ENCODE data around the gene RNF39. TPM values are rescaled to one million over a fixed set of nuclear protein-coding genes. Genes with fewer than 3 reads are reported as not detected.

RNF39 gene
- total and polyA plus RNA-seq, 10 of the 15 experiments (the other 5 are each of a cell fraction or from before 2014, with no cell fraction given) = 0.04 to 0.11 TPM; not detected in 8

DNA sequence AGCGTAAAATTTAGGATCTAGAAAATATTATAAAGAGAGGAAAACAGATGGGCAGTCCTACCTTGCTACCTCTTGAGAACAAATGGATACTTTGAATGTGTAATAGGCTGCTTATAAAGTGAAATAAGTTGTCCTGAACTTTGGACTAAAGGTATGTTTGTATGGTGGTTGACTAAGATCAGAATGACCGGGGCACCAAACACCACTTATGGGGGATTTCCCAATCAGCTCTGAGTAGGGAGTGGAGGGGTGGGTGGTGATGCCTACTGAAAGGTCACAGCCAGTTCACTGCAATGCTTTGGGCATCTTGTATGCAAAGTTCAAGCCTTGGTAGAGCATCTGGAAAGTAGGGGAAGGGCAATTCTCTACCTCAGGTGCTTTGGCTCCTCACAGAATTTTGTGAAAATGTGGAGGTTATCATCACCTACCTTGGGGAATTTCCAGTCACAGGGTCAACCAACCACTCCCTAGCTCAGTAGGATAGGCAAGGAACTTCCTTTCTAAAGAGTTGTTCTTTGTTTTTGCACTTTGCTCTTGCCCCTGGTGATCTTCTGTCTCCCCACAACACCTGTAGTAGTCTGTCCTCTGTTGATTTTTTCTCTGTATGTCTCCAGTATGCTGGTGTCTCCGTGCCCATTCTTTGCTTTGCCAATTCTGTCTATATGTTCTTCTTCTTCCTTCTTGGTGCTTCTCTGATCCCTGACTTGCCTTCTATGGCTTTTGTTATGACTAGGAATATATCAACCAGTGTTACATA is 37.6 kb upstream of the RNF39 start, which contains the start of gene TRIM31:
Gene TRIM31 (minus strand): TSS at position 88 of the 757 bp plus-strand sequence. CDS start 285 bp downstream, outside the sequence.
- Histone ChIP-seq H3K9ac (ENCODE audit: control insufficient read depth, insufficient read depth, low read length) (no peak within 1 kb of the TSS), H3K36me3 (ENCODE audit: control insufficient read depth in 2 of 2, insufficient read depth in 2 of 2, low read length in 1 of 2) (no peaks in the 10 kb centered on the region), H3K4me2 (ENCODE audit: control insufficient read depth, insufficient read depth) (peak within 1 kb of the TSS; percentile 79), H3K4me3 (no peak within 1 kb of the TSS), H3K9me3 (replicated peaks; ENCODE audit: control insufficient read depth, insufficient read depth, low read length) (no peaks in the 10 kb centered on the region), H3K27ac (ENCODE audit: control insufficient read depth, insufficient read depth) (0 out of 2 replicates have a peak within 1 kb of the TSS, but pooled peaks have one; percentile 11), H4K20me1 (ENCODE audit: control insufficient read depth, insufficient read depth) (no peaks in the 10 kb centered on the region), H3K4me1 (ENCODE audit: control insufficient read depth, insufficient read depth, low read length) (peaks cover 22% of the 10 kb centered on the region), H3K79me2 (ENCODE audit: control insufficient read depth, insufficient read depth, low read length) (no peaks in the 10 kb centered on the region), H2AFZ (ENCODE audit: control insufficient read depth, low read depth, low read length) (no peak within 1 kb of the TSS), H3K27me3 (replicated peaks in 1 of 2; ENCODE audit: control insufficient read depth in 2 of 2, insufficient read depth in 2 of 2, low read length in 1 of 2) (no peaks in the 10 kb centered on the region; a peak in 1 of 4 replicates)
- peak; percentile 55 for DNase-seq (ENCODE audit: low read depth, low spot score)
- RAD21 ChIA-PET (ENCODE audit: unreplicated experiment) = interaction anchor here (1.2 to 3.7 kb wide), 5 partner anchors 9 to 18 kb away, joined by 3 to 43 read pairs (median 9); no protein-coding TSS in a partner anchor
- in situ Hi-C loops (cut with MboI) (no loop called here), intact Hi-C loops (cut with micrococcal nuclease; ENCODE audit: unreplicated experiment) (no loop called here)
- SMC1A ChIA-PET (ENCODE audit: uncharacterized antibody, unreplicated experiment) = interaction anchor here (6.5 to 16.6 kb wide), 2 partner anchors 9 to 17 kb away, joined by 57 to 647 read pairs; partner anchors contain the start of gene TRIM40
- CTCF ChIA-PET = interaction anchor here (1.0 to 7.0 kb wide), 4 partner anchors 10 to 146 kb away, joined by 3 to 96 read pairs (median 69); no protein-coding TSS in a partner anchor
- FAIRE-seq = peak; percentile 62
- no TSS peak for BruUV-seq (replicated peaks)
- 17% methylated on average over 3 of the region's 3 CpGs for WGBS (ENCODE audit: insufficient coverage, insufficient replicate concordance, low lambda C conversion rate, missing lambda C conversion rate)
- peak; percentile 90 for ATAC-seq
- POLR2A ChIA-PET = interaction anchor here (0.6 to 6.3 kb wide), 4 partner anchors 9 to 18 kb away, joined by 3 to 43 read pairs (median 4); no protein-coding TSS in a partner anchor
- TF ChIP-seq, protein P1, sequence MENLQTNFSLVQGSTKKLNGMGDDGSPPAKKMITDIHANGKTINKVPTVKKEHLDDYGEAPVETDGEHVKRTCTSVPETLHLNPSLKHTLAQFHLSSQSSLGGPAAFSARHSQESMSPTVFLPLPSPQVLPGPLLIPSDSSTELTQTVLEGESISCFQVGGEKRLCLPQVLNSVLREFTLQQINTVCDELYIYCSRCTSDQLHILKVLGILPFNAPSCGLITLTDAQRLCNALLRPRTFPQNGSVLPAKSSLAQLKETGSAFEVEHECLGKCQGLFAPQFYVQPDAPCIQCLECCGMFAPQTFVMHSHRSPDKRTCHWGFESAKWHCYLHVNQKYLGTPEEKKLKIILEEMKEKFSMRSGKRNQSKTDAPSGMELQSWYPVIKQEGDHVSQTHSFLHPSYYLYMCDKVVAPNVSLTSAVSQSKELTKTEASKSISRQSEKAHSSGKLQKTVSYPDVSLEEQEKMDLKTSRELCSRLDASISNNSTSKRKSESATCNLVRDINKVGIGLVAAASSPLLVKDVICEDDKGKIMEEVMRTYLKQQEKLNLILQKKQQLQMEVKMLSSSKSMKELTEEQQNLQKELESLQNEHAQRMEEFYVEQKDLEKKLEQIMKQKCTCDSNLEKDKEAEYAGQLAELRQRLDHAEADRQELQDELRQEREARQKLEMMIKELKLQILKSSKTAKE (IDR thresholded peaks at IDR 0.05; ENCODE audit: low read depth, poor library complexity, severe bottlenecking) = peak; percentile 66
- TF ChIP-seq, protein P2, sequence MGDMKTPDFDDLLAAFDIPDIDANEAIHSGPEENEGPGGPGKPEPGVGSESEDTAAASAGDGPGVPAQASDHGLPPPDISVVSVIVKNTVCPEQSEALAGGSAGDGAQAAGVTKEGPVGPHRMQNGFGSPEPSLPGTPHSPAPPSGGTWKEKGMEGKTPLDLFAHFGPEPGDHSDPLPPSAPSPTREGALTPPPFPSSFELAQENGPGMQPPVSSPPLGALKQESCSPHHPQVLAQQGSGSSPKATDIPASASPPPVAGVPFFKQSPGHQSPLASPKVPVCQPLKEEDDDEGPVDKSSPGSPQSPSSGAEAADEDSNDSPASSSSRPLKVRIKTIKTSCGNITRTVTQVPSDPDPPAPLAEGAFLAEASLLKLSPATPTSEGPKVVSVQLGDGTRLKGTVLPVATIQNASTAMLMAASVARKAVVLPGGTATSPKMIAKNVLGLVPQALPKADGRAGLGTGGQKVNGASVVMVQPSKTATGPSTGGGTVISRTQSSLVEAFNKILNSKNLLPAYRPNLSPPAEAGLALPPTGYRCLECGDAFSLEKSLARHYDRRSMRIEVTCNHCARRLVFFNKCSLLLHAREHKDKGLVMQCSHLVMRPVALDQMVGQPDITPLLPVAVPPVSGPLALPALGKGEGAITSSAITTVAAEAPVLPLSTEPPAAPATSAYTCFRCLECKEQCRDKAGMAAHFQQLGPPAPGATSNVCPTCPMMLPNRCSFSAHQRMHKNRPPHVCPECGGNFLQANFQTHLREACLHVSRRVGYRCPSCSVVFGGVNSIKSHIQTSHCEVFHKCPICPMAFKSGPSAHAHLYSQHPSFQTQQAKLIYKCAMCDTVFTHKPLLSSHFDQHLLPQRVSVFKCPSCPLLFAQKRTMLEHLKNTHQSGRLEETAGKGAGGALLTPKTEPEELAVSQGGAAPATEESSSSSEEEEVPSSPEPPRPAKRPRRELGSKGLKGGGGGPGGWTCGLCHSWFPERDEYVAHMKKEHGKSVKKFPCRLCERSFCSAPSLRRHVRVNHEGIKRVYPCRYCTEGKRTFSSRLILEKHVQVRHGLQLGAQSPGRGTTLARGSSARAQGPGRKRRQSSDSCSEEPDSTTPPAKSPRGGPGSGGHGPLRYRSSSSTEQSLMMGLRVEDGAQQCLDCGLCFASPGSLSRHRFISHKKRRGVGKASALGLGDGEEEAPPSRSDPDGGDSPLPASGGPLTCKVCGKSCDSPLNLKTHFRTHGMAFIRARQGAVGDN (IDR thresholded peaks at IDR 0.05) = peak; percentile 44; the same call in 1 of the 2 replicates
- 0 out of 2 replicates have a peak, but pooled peaks have one; percentile 7 for TF ChIP-seq BCL11A (IDR thresholded peaks at IDR 0.05; ENCODE audit: low read depth, low read length)
- peak; percentile 70; the same call in 1 of the 2 replicates for TF ChIP-seq HDGF (IDR thresholded peaks at IDR 0.05)
- peak; percentile 20; the same call in 1 of the 3 replicates for TF ChIP-seq POU2F2 (IDR thresholded peaks at IDR 0.05; ENCODE audit: borderline replicate concordance, low read depth, low read length)
- TF ChIP-seq, protein P3, sequence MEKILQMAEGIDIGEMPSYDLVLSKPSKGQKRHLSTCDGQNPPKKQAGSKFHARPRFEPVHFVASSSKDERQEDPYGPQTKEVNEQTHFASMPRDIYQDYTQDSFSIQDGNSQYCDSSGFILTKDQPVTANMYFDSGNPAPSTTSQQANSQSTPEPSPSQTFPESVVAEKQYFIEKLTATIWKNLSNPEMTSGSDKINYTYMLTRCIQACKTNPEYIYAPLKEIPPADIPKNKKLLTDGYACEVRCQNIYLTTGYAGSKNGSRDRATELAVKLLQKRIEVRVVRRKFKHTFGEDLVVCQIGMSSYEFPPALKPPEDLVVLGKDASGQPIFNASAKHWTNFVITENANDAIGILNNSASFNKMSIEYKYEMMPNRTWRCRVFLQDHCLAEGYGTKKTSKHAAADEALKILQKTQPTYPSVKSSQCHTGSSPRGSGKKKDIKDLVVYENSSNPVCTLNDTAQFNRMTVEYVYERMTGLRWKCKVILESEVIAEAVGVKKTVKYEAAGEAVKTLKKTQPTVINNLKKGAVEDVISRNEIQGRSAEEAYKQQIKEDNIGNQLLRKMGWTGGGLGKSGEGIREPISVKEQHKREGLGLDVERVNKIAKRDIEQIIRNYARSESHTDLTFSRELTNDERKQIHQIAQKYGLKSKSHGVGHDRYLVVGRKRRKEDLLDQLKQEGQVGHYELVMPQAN (conservative IDR thresholded peaks at IDR 0.05) = no peak
- TF ChIP-seq, protein P4, sequence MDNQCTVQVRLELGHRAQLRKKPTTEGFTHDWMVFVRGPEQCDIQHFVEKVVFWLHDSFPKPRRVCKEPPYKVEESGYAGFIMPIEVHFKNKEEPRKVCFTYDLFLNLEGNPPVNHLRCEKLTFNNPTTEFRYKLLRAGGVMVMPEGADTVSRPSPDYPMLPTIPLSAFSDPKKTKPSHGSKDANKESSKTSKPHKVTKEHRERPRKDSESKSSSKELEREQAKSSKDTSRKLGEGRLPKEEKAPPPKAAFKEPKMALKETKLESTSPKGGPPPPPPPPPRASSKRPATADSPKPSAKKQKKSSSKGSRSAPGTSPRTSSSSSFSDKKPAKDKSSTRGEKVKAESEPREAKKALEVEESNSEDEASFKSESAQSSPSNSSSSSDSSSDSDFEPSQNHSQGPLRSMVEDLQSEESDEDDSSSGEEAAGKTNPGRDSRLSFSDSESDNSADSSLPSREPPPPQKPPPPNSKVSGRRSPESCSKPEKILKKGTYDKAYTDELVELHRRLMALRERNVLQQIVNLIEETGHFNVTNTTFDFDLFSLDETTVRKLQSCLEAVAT (IDR thresholded peaks at IDR 0.05) = peak; percentile 23; the same call in 1 of the 2 replicates
- peak; percentile 82 for TF ChIP-seq IKZF1 (conservative IDR thresholded peaks at IDR 0.05)
- no peak for TF ChIP-seq ETV6 (conservative IDR thresholded peaks at IDR 0.05 in 1 of 2, IDR thresholded peaks at IDR 0.05 in 1 of 2; ENCODE audit: borderline replicate concordance in 1 of 2, low read depth in 1 of 2)
- peak; percentile 62 for TF ChIP-seq ATF7 (IDR thresholded peaks at IDR 0.05; ENCODE audit: low read depth)
- TF ChIP-seq MTA2 (IDR thresholded peaks at IDR 0.05; ENCODE audit: low read depth) = peak; percentile 79
- TF ChIP-seq ZSCAN29 (IDR thresholded peaks at IDR 0.05) = 0 out of 2 replicates have a peak, but pooled peaks have one; percentile 56
